GM21526 (cell line): Measurements from ENCODE around the gene KBTBD2.
"Not testable (repeated sequence)": the region's sequence is repeated elsewhere in the genome, so short reads cannot be mapped to it uniquely, and the experiment has no call there.

Experiments used
- ATAC-seq: cut with Tn5 transposase; IDR thresholded peaks from one replicate; pipeline ENCODE4 v1.9.1; 2021; ENCODE audit warnings: moderate library complexity; ENCODE audit not compliant: unreplicated experiment, low FRiP score

KBTBD2 gene

GRCh38 chr7:32891043-32891799, at the start of gene KBTBD2:
KBTBD2 (minus strand) TSS chr7:32891760; CDS start chr7:32879604, 12,156 bp downstream.
- ATAC-seq = peak; percentile 50

GRCh38 chr7:32941181-32941580, 49.6 kb upstream of the KBTBD2 start:
- ATAC-seq = no peak

- ATAC-seq = no peak
Observed at GRCh38 chr7:32937344-32938174, 46.0 kb upstream of the KBTBD2 start.

- no peak for ATAC-seq
Observed at GRCh38 chr7:32936689-32937088, 45.1 kb upstream of the KBTBD2 start.

GRCh38 chr7:32935558-32935957, 44.0 kb upstream of the KBTBD2 start:
- no peak for ATAC-seq

- no peak for ATAC-seq
Observed at GRCh38 chr7:32930378-32930777, 38.8 kb upstream of the KBTBD2 start.

- ATAC-seq = no peak
Observed at GRCh38 chr7:32929430-32930143, 38.0 kb upstream of the KBTBD2 start.

GRCh38 chr7:32928785-32929298, 37.3 kb upstream of the KBTBD2 start:
- ATAC-seq = peak; percentile 55

- no peak for ATAC-seq
Observed at GRCh38 chr7:32921896-32922295, 30.3 kb upstream of the KBTBD2 start.

GRCh38 chr7:32916994-32917393, 25.4 kb upstream of the KBTBD2 start:
- not testable (repeated sequence) for ATAC-seq

- no peak for ATAC-seq
Observed at GRCh38 chr7:32916006-32916405, 24.4 kb upstream of the KBTBD2 start.

GRCh38 chr7:32915041-32915536, 23.5 kb upstream of the KBTBD2 start:
- ATAC-seq = no peak

- no peak for ATAC-seq
Observed at GRCh38 chr7:32914184-32914583, 22.6 kb upstream of the KBTBD2 start.

- ATAC-seq = no peak
Observed at GRCh38 chr7:32910195-32910594, 18.6 kb upstream of the KBTBD2 start.

- no peak for ATAC-seq
Observed at GRCh38 chr7:32905175-32905662, 13.7 kb upstream of the KBTBD2 start.

GRCh38 chr7:32901629-32902028, 10.1 kb upstream of the KBTBD2 start:
- no peak for ATAC-seq

- ATAC-seq = no peak
Observed at GRCh38 chr7:32900433-32900995, 9.0 kb upstream of the KBTBD2 start.

- not testable (repeated sequence) for ATAC-seq
Observed at GRCh38 chr7:32897376-32897775, 5.8 kb upstream of the KBTBD2 start.

GRCh38 chr7:32896564-32897347, 5.2 kb upstream of the KBTBD2 start:
- ATAC-seq = no peak
